HepG2 (cell line): ENCODE data around the gene TNFRSF21.

ENCODE experiments used
- ASH2L ChIP-seq: fragments of 300-600, 200-600 bp; sonication (generic); IDR thresholded peaks from 2 replicates; pipeline ENCODE4 v1.7.0; 2017; ENCODE audit warnings: low read depth, mild to moderate bottlenecking, moderate library complexity, mixed read lengths, low read length; ENCODE audit not compliant: insufficient read length
- ATF3 ChIP-seq: sonication (generic); formaldehyde crosslinking; IDR thresholded peaks from 2 replicates; pipeline ENCODE4 v1.4.0; 2020; ENCODE audit warnings: missing genetic modification reagents
- CTCF ChIP-seq: sonication (generic); formaldehyde crosslinking; IDR thresholded peaks from 2 replicates; pipeline ENCODE4 v1.5.0; 2020; ENCODE audit warnings: mild to moderate bottlenecking, missing genetic modification reagents, moderate library complexity
- FOSL2 ChIP-seq: sonication (generic); formaldehyde crosslinking; IDR thresholded peaks from 2 replicates; pipeline ENCODE4 v1.4.0; 2020; ENCODE audit warnings: missing genetic modification reagents
- HOXA5 ChIP-seq: sonication (generic); formaldehyde crosslinking; IDR thresholded peaks from 2 replicates; pipeline ENCODE4 v1.4.0; 2020; ENCODE audit warnings: missing genetic modification reagents
- SP1 ChIP-seq, 2 experiments: fragments of 450-650 bp in 1 of 2; sonication (generic) in 1 of 2; formaldehyde crosslinking in 1 of 2; IDR thresholded peaks; 2 replicates each; pipeline versions ENCODE4 v1.4.0 to v1.6.1; 2016 to 2020; ENCODE audit warnings: missing genetic modification reagents in 1 of 2
- SRF ChIP-seq: IDR thresholded peaks from 2 replicates; pipeline ENCODE4 v1.6.1; 2011; ENCODE audit warnings: mild to moderate bottlenecking, low read depth, low read length, moderate library complexity
- ZNF143 ChIP-seq: sonication (generic); formaldehyde crosslinking; IDR thresholded peaks from 2 replicates; pipeline ENCODE4 v1.4.0; 2020; ENCODE audit warnings: missing genetic modification reagents
- ZNF605 ChIP-seq: sonication (generic); formaldehyde crosslinking; IDR thresholded peaks from 2 replicates; pipeline ENCODE4 v1.8.0; 2022; ENCODE audit warnings: mild to moderate bottlenecking, missing genetic modification reagents
- ZSCAN21 ChIP-seq: sonication (generic); formaldehyde crosslinking; IDR thresholded peaks from 2 replicates; pipeline ENCODE4 v1.8.0; 2022; ENCODE audit warnings: mild to moderate bottlenecking, missing genetic modification reagents, moderate library complexity, borderline replicate concordance
- TF ChIP-seq, protein P1 (sequence below): sonication (generic); formaldehyde crosslinking; IDR thresholded peaks from 2 replicates; pipeline ENCODE4 v1.4.0; 2020; ENCODE audit warnings: missing genetic modification reagents

DNA sequence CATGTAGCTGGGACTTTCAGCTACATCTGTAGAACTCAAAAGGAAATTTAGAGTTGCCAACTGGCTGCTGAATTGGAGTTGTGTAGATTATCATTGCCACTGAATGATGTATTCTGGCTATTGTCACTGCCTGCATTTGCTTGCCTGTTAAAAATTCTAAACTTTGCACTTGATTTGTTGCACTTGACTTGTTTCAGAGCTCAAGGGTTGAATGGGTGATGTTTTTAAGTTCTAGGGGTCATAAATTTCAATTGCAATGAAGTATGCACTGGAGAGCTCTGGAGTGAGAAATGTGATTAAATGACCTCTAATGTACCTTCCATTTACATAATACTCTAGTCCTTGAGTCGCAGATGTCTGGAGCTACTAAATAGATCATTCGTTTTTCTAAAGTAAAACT lies 102.4 kb downstream of the TNFRSF21 start:
- TF ChIP-seq FOSL2 (CRISPR knock-in tag) (no peak), ZSCAN21 (CRISPR knock-in tag) (no peak), HOXA5 (no peak), ASH2L (no peak), SRF (no peak), CTCF (CRISPR knock-in tag) (no peak), ZNF143 (no peak), SP1 (IDR thresholded peaks at IDR 0.05) (no peak), SP1 (CRISPR knock-in tag; IDR thresholded peaks at IDR 0.05) (no peak), ATF3 (no peak), ZNF605 (no peak)
- TF ChIP-seq, protein P1, sequence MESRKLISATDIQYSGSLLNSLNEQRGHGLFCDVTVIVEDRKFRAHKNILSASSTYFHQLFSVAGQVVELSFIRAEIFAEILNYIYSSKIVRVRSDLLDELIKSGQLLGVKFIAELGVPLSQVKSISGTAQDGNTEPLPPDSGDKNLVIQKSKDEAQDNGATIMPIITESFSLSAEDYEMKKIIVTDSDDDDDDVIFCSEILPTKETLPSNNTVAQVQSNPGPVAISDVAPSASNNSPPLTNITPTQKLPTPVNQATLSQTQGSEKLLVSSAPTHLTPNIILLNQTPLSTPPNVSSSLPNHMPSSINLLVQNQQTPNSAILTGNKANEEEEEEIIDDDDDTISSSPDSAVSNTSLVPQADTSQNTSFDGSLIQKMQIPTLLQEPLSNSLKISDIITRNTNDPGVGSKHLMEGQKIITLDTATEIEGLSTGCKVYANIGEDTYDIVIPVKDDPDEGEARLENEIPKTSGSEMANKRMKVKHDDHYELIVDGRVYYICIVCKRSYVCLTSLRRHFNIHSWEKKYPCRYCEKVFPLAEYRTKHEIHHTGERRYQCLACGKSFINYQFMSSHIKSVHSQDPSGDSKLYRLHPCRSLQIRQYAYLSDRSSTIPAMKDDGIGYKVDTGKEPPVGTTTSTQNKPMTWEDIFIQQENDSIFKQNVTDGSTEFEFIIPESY (CRISPR knock-in tag) = no peak
